Retinal pigment epithelial cell (primary cell): ENCODE data around the gene GINS1.

Source experiments
- DNase-seq: peaks from one replicate; pipeline ENCODE4 v3.0.0-alpha.2; 2010; ENCODE audit warnings: low read depth
- H3K4me3 ChIP-seq: 2 replicates; pipeline ENCODE4 v1.5.1; 2011; ENCODE audit warnings: mild to moderate bottlenecking, low read length, control low read depth, moderate library complexity
- TF ChIP-seq, protein P1 (sequence below): conservative IDR thresholded peaks from 2 replicates; pipeline ENCODE4 v1.5.1; 2011; ENCODE audit warnings: low read depth, low read length, control low read depth, inconsistent platforms

Gene GINS1

DNA sequence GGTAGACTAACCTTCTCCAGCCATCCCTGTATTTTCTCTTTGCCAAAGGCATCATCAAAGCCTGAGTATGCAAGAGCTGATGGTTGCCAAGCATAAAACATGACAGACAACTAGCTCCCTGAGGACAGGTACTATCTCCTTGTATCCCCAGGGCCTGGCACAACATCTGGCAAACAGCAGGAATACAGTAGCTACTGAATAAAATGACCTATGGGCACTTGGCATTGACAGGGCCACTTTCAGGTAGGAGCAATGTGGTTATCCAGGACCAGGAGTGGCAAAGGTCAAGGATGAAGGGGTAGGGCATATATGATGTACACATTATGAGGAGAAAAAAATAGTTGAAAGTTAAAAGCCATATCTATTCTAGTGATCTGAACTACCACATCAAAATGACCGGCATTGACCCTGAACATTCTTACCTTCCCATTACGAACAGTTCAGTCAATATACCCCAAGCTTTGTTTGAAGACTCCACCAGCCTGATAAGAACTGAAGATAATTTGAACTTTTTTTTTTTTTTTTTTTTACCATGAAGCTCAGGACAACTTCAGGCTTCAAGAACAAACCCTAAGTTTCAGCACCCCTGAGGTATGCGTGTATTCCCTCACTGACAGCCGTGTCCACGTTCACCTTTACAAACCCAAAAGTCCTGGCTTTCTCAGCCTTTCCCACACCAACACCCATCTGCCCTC lies 29.1 kb upstream of the GINS1 start:
- TF ChIP-seq, protein P1, sequence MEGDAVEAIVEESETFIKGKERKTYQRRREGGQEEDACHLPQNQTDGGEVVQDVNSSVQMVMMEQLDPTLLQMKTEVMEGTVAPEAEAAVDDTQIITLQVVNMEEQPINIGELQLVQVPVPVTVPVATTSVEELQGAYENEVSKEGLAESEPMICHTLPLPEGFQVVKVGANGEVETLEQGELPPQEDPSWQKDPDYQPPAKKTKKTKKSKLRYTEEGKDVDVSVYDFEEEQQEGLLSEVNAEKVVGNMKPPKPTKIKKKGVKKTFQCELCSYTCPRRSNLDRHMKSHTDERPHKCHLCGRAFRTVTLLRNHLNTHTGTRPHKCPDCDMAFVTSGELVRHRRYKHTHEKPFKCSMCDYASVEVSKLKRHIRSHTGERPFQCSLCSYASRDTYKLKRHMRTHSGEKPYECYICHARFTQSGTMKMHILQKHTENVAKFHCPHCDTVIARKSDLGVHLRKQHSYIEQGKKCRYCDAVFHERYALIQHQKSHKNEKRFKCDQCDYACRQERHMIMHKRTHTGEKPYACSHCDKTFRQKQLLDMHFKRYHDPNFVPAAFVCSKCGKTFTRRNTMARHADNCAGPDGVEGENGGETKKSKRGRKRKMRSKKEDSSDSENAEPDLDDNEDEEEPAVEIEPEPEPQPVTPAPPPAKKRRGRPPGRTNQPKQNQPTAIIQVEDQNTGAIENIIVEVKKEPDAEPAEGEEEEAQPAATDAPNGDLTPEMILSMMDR, result no peak
- no peak overlapping the region for H3K4me3 ChIP-seq

DNA sequence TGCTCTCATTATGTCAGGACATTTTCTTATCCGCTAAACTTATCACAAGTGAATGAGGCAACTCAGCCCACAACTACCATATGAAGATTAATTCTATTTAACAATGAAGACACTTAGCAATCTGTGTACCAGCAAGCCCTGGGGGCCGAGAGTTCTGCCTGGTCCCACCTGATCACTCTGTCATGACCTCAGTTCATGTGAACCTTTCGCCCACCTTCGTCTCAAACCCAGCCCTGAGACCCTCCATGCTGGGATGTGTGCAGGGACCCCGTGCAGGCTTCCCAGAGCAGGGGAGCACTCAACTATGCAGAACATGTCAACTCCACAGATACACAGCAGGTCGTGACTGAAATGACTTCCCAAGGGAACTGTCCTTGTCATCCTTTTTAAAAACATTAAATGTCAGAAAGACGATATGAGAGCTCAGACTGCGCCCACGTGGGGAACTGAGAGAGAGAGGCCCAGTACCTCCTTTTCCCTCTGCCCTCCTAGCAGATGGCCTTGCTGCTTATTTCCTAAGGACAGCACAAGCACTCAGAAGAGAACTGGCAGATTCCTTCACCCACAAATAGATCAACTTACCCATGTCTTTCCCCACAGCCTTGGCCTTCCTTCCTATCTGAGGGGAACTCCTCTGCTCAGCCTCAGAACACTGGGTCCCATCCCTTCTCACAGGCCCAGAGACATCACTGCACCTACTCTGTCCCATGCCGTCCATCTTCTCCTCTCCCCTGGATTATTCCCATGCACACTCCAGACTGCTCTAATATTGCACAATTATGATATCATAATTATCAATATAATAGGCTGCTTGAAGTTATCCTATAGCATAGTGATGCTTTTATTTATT lies 28.4 kb upstream of the GINS1 start:
- TF ChIP-seq, protein P1, result no peak
- DNase-seq, result no peak
- no peak overlapping the region for H3K4me3 ChIP-seq

More for the DNA sequence above, 29.1 kb upstream of the GINS1 start:
- DNase-seq, result no peak

DNA sequence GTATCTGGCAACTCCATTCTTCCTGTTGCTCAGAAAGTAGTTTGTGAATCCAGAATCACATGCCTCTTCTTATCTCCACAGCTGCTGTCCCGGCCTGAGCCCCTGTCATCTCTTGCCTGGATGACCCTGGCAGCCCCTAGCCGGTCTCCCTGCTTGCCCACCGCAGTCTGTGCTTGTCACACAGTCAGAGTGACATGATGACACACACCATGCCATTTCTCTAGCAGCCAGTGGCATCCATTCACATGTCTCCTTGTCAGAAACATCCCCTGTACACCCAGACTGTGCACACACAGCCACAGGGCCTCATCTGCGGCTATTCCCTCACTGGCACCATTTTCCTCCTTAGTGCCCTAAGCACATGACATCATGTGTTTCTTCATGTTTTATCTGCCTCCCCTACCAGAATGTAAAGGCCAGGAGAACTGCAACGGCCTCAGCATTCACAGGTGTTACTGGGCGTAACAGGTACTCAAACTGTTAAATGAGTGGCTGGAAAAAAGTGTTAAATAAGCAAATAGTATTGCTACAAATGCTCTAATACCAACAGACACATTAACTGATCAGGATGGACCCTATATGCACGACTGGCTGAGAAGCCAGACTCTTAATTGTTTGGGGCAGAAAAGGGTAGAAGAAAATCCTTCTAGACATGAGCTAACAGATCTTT lies 26.4 kb upstream of the GINS1 start:
- TF ChIP-seq, protein P1, result no peak
- no peak for DNase-seq
- H3K4me3 ChIP-seq, result no peak overlapping the region

DNA sequence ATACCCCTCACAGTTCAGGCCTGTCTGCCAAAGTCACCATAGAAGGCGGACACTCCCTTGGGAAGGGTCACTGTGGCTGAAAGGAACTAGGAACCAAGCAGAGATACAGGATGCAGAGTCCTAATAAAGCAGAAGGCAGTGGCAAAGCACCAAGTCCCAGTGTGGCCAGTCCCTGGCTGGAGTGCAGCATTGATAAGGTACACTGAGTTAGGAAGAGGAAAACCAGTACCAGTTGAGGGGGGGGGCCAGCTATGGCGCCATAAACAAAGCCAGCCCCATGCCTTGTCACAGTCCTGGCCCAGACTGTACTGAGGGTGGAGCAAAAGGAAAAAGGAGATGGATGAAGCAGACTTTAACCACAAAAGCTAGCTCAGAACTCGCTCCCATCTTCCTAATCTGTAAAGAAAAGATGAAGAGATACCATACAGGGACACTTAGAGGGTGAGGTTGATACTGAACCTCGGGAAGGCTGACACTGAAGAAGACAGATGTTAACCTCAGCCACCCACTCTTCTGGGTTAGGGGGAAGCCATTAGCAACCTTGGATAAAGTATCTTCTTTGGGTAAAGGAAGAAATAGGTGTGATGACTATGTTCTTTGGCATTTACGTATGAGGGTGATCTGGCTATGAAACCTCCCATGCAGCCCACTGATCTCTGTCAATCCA lies 24.6 kb upstream of the GINS1 start:
- TF ChIP-seq, protein P1, result no peak
- no peak for DNase-seq
- no peak overlapping the region for H3K4me3 ChIP-seq

DNA sequence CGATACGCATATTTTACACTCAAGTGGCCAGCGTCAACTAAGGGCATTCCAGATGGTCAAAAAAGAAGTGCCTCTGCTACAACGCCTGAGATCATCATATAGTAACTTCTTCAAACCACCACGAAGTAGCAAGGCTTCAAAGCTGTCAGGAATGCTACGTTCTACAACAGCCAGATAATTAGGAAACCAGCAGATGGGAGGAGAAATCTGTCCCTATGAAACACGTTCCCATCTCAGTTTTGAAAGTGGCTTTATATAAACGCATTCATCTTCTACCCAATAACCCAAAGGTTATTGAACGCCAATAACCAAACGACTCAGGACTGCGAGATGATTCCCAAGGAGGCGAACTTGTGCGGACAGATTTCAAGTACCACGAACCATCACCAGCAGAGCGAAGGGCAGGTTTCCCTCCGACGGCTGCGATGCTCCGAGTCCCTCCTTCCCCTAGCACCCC lies 18.0 kb upstream of the GINS1 start:
- TF ChIP-seq, protein P1, result no peak
- DNase-seq, result no peak
- H3K4me3 ChIP-seq, result peak overlapping the region; percentile 81

DNA sequence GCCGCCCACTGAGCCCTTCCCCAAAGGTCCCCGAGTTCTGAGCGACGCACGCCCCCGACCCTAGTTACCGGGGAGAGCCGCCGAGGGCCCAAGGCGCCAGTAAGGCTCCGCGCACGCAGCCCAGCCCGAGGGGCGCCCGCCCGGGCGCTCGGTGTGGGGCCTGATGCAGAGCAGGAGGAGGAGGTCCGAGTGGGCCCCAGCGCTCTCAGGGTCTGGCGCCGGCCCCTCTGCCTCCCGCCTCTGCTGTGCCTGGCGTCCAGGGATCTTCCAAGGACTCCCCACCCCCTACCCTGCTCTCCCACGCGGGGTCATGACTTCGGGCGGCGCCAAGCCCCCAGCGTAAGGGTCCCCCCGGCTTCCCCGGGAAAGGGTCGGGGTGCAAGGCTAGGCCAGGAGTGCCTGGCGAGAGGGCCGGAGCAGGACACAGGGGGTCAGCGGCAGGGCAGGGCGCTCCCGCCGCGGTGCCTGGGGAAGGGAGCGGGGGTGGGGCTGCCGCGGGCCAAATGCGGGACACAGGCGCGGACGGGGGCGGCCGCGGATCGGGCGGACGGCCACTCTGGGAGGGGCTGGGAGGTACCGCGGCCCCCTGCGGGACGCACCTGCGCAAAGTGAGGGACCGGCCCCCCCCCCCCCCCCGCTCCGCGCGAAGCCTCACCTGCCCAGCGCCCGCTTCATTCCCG lies 17.5 kb upstream of the GINS1 start:
- DNase-seq, result no peak
- TF ChIP-seq, protein P1, result no peak
- peak overlapping the region; percentile 81 for H3K4me3 ChIP-seq
